Astrocyte (in vitro differentiated cells and primary cell): Measurements from ENCODE around the gene SGSM2. TPM values are rescaled to one million over a fixed set of nuclear protein-coding genes. Genes with fewer than 3 reads are reported as not detected.

ENCODE experiments used
- DNase-seq: peaks from one replicate; pipeline ENCODE4 v3.0.0-alpha.2; 2010; ENCODE audit warnings: low read depth
- FAIRE-seq: peaks from 2 replicates; lab custom pipeline; 2011; peaks lifted over from hg19 to GRCh38; lab: Jason Lieb, UNC
- H2AFZ ChIP-seq: 2 replicates; pipeline ENCODE4 v1.6.0; 2012; ENCODE audit warnings: low read depth, low read length, inconsistent platforms
- H3K27ac ChIP-seq: 2 replicates; pipeline ENCODE4 v1.5.1; 2011; ENCODE audit warnings: low read depth, low read length, inconsistent platforms
- H3K27me3 ChIP-seq: 2 replicates; pipeline ENCODE4 v1.6.0; 2011; ENCODE audit warnings: low read length, inconsistent platforms; ENCODE audit not compliant: insufficient read depth
- H3K36me3 ChIP-seq: 2 replicates; pipeline ENCODE4 v1.5.1; 2011; ENCODE audit warnings: low read length, inconsistent platforms; ENCODE audit not compliant: insufficient read depth
- H3K4me1 ChIP-seq: 2 replicates; pipeline ENCODE4 v1.5.1; 2011; ENCODE audit warnings: low read length, inconsistent platforms; ENCODE audit not compliant: insufficient read depth
- H3K4me2 ChIP-seq: 2 replicates; pipeline ENCODE4 v1.6.0; 2012; ENCODE audit warnings: low read length, inconsistent platforms
- H3K4me3 ChIP-seq: 2 replicates; pipeline ENCODE4 v1.5.1; 2011; ENCODE audit warnings: low read depth, mild to moderate bottlenecking, low read length, inconsistent platforms; ENCODE audit not compliant: insufficient read depth
- H3K79me2 ChIP-seq: 2 replicates; pipeline ENCODE4 v1.6.0; 2012; ENCODE audit warnings: mild to moderate bottlenecking, low read length, inconsistent platforms; ENCODE audit not compliant: insufficient read depth
- H3K9ac ChIP-seq: 2 replicates; pipeline ENCODE4 v1.6.0; 2012; ENCODE audit warnings: mild to moderate bottlenecking, low read length, inconsistent platforms
- H3K9me3 ChIP-seq: 2 replicates; pipeline ENCODE4 v1.5.1; 2012; ENCODE audit warnings: low read depth, mild to moderate bottlenecking, low read length, inconsistent platforms; ENCODE audit not compliant: insufficient read depth
- H4K20me1 ChIP-seq: 2 replicates; pipeline ENCODE4 v1.6.0; 2012; ENCODE audit warnings: low read length, inconsistent platforms; ENCODE audit not compliant: insufficient read depth
- H3K27ac Mint-ChIP-seq: one replicate; pipeline ENCODE4 v1.8.0; 2021; ENCODE audit warnings: mild to moderate bottlenecking, mixed read lengths; ENCODE audit not compliant: unreplicated experiment
- H3K27me3 Mint-ChIP-seq: one replicate; pipeline ENCODE4 v1.8.0; 2021; ENCODE audit warnings: low read depth, mixed read lengths; ENCODE audit not compliant: unreplicated experiment
- H3K36me3 Mint-ChIP-seq: one replicate; pipeline ENCODE4 v1.8.0; 2021; ENCODE audit warnings: low read depth, mixed read lengths; ENCODE audit not compliant: unreplicated experiment
- H3K4me1 Mint-ChIP-seq: one replicate; pipeline ENCODE4 v1.8.0; 2021; ENCODE audit warnings: low read depth, mixed read lengths; ENCODE audit not compliant: unreplicated experiment
- H3K4me3 Mint-ChIP-seq: one replicate; pipeline ENCODE4 v1.8.0; 2021; ENCODE audit warnings: mild to moderate bottlenecking, moderate library complexity, mixed read lengths; ENCODE audit not compliant: unreplicated experiment
- H3K9me3 Mint-ChIP-seq: one replicate; pipeline ENCODE4 v1.8.0; 2021; ENCODE audit warnings: mild to moderate bottlenecking, mixed read lengths; ENCODE audit not compliant: unreplicated experiment
- CTCF ChIP-seq: IDR thresholded peaks from 2 replicates; pipeline ENCODE4 v1.5.1; 2011; ENCODE audit warnings: low read depth, mild to moderate bottlenecking, inconsistent platforms, low read length, moderate library complexity; ENCODE audit not compliant: insufficient read depth
- EZH2 ChIP-seq: IDR thresholded peaks from 2 replicates; pipeline ENCODE4 v1.6.1; 2012; ENCODE audit warnings: mild to moderate bottlenecking, low read length, inconsistent platforms; ENCODE audit not compliant: insufficient read depth
- total RNA-seq: library from RNA; stranded (reverse); gene quantifications from 2 replicates; pipeline ENCODE4 v1.2.1, GENCODE V29; 2021

The SGSM2 gene
- total RNA-seq, 1 donor from 2014 or later: 62.1 TPM

- TF ChIP-seq CTCF: no peak
- no peak for TF ChIP-seq EZH2
- H3K4me3 ChIP-seq: no peak overlapping the region
- H3K79me2 ChIP-seq: no peaks in the 10 kb centered on the region
- no peak overlapping the region for H3K9ac ChIP-seq
- H3K36me3 ChIP-seq: no peaks in the 10 kb centered on the region
- DNase-seq (no peak), FAIRE-seq (no peak)
- H2AFZ ChIP-seq: no peak overlapping the region
- H3K4me2 ChIP-seq: no peak overlapping the region
- Mint-ChIP-seq H3K27ac (no peak overlapping the region), H3K27me3 (no peaks in the 10 kb centered on the region), H3K4me1 (peaks cover under 1% of the 10 kb centered on the region), H3K4me3 (no peak overlapping the region), H3K36me3 (peaks cover 20% of the 10 kb centered on the region), H3K9me3 (no peaks in the 10 kb centered on the region)
- peaks cover 4% of the 10 kb centered on the region for H3K4me1 ChIP-seq
- no peak overlapping the region for H3K27ac ChIP-seq
- H3K9me3 ChIP-seq: no peaks in the 10 kb centered on the region
- H4K20me1 ChIP-seq: peaks cover 53% of the 10 kb centered on the region
- H3K27me3 ChIP-seq: no peaks in the 10 kb centered on the region
Observed at GRCh38 chr17:2364763-2365116, 27.4 kb downstream of the SGSM2 start.

DNA sequence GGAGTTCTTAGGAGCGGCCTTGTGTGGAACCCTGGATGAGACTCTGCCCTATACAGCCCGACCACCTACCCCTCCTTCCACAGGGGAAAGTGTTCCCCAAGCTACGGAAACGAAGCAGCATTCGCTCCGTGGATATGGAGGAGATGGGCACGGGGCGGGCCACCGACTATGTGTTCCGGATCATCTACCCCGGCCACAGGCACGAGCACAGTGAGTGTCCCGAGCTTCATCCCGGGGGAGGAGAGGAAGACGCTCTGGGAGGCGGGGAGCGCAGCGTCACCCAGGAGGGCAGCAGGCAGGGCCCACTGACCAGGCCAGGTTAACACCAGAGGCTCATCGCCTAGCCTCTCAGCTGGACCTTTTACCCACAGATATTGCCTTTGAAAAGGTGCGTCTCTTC is 27.8 kb downstream of the SGSM2 start:
- H3K27ac Mint-ChIP-seq: no peak overlapping the region
- H3K4me3 Mint-ChIP-seq: no peak overlapping the region
- no peak overlapping the region for H3K4me3 ChIP-seq
- H3K79me2 ChIP-seq: no peaks in the 10 kb centered on the region
- peaks cover 49% of the 10 kb centered on the region for H4K20me1 ChIP-seq
- H3K27me3 ChIP-seq: no peaks in the 10 kb centered on the region
- H3K4me1 ChIP-seq: peaks cover under 1% of the 10 kb centered on the region
- no peak overlapping the region for H3K27ac ChIP-seq
- no peak overlapping the region for H3K9ac ChIP-seq
- FAIRE-seq: no peak
- H2AFZ ChIP-seq: no peak overlapping the region
- H3K36me3 ChIP-seq: no peaks in the 10 kb centered on the region
- no peaks in the 10 kb centered on the region for H3K27me3 Mint-ChIP-seq
- H3K4me2 ChIP-seq: no peak overlapping the region
- H3K9me3 Mint-ChIP-seq: no peaks in the 10 kb centered on the region
- TF ChIP-seq CTCF: no peak
- no peak for TF ChIP-seq EZH2
- H3K4me1 Mint-ChIP-seq: no peaks in the 10 kb centered on the region
- DNase-seq: no peak
- H3K36me3 Mint-ChIP-seq: peaks cover 20% of the 10 kb centered on the region
- H3K9me3 ChIP-seq: no peaks in the 10 kb centered on the region

- DNase-seq (no peak), FAIRE-seq (no peak)
Observed at GRCh38 chr17:2366747-2367494, 29.6 kb downstream of the SGSM2 start.

More at GRCh38 chr17:2366747-2367494, 29.6 kb downstream of the SGSM2 start:
- no peaks in the 10 kb centered on the region for H3K9me3 Mint-ChIP-seq
- H3K27me3 Mint-ChIP-seq: no peaks in the 10 kb centered on the region
- H3K4me3 Mint-ChIP-seq: no peak overlapping the region
- no peak overlapping the region for H3K27ac ChIP-seq
- H2AFZ ChIP-seq: no peak overlapping the region
- TF ChIP-seq EZH2 (no peak), CTCF (peak; percentile 17)
- H3K4me1 Mint-ChIP-seq: no peaks in the 10 kb centered on the region
- H3K4me2 ChIP-seq: no peak overlapping the region
- H3K79me2 ChIP-seq: no peaks in the 10 kb centered on the region
- H3K9me3 ChIP-seq: no peaks in the 10 kb centered on the region
- peaks cover 32% of the 10 kb centered on the region for H4K20me1 ChIP-seq
- H3K36me3 ChIP-seq: no peaks in the 10 kb centered on the region
- H3K27me3 ChIP-seq: no peaks in the 10 kb centered on the region
- H3K27ac Mint-ChIP-seq: no peak overlapping the region
- H3K4me1 ChIP-seq: no peaks in the 10 kb centered on the region
- no peak overlapping the region for H3K4me3 ChIP-seq
- H3K36me3 Mint-ChIP-seq: peaks cover 19% of the 10 kb centered on the region
- H3K9ac ChIP-seq: no peak overlapping the region
